Choroid plexus epithelial cell (primary cell): ENCODE data around the gene INSIG2.

Experiments used
- DNase-seq: peaks from one replicate; pipeline ENCODE4 v3.0.0-alpha.2; 2010; ENCODE audit warnings: low read depth
- H3K4me3 ChIP-seq: 2 replicates; pipeline ENCODE4 v1.5.1; 2011; ENCODE audit warnings: low read depth, mild to moderate bottlenecking, control low read depth, low read length, moderate library complexity
- CTCF ChIP-seq: conservative IDR thresholded peaks from 2 replicates; pipeline ENCODE4 v1.5.1; 2011; ENCODE audit warnings: low read depth, mild to moderate bottlenecking, control low read depth, inconsistent platforms, low read length, moderate library complexity

The INSIG2 gene

DNA sequence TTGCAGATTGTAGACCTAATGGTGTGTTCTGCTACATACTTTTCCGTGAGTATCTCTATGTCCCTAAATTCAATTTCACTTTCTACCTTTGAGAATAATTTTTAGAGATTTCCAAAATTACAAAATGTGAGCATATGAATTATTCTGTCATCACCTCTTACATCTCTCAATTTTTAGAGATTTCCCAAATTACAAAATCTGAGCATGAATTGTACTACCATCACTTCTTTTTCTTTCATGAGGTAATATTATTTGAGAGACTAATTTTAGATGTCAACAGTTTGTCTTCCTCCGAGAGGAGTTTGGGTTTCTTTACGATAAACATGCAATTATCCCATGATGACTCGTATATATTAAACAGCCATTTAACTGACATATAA is 32.1 kb downstream of the INSIG2 start:
- H3K4me3 ChIP-seq = no peak overlapping the region
- no peak for DNase-seq
- no peak for TF ChIP-seq CTCF

DNA sequence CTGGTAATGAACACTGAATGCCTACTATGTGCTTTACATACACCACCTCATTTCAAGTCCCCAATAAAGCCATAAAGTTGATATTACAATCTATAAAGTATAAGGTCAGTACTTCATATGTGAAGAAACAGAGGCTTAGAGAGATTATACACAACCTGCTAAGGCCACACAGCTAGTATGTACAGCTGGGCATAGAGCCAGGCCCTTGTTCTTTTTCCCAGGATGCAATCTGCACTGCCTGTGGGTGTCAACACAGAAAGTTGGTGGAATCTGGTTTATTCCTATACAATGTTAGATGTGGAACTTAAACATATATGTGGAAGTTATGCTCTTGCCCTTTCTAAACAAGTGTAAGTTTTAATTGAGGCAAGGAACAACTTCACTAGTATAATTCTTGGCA is 32.8 kb downstream of the INSIG2 start:
- no peak overlapping the region for H3K4me3 ChIP-seq
- DNase-seq = peak; percentile 49
- TF ChIP-seq CTCF = no peak

GRCh38 chr2:118121986-118122524 is 33.8 kb downstream of the INSIG2 start:
- TF ChIP-seq CTCF = no peak
- no peak for DNase-seq
- H3K4me3 ChIP-seq = no peak overlapping the region

DNA sequence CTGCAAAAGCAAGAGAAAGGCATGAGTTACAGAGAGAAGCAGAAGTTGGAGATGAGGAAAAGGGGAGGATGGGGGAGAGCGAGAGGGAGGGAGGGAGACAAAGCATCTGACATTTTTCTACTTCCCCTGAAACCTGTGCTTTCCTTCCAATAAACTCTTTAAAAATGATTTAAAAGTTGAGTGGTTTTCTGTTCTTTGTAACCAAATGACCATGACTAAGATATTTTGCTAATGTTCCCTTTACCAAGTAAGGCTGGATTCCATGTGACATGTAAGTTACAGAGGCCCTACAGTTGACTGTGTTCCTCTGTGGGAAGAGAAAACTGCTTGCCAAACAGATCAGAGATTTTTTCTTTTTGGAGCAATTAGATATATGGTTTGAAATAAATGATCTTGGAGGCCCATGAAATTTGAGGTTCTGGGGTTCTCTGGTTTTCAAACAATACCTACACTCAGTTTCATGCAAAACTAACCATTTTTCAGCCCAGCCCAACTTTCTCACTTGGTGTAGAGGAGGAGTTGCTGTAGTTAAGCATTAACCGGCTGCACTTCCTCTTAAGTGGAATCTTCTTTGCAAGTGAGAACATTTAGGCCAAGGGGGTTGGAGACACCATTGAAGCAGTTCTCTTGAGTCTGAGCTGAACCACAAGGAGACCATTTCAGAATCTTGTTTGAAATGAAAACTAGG is 34.5 kb downstream of the INSIG2 start:
- no peak overlapping the region for H3K4me3 ChIP-seq
- TF ChIP-seq CTCF = no peak
- no peak for DNase-seq

DNA sequence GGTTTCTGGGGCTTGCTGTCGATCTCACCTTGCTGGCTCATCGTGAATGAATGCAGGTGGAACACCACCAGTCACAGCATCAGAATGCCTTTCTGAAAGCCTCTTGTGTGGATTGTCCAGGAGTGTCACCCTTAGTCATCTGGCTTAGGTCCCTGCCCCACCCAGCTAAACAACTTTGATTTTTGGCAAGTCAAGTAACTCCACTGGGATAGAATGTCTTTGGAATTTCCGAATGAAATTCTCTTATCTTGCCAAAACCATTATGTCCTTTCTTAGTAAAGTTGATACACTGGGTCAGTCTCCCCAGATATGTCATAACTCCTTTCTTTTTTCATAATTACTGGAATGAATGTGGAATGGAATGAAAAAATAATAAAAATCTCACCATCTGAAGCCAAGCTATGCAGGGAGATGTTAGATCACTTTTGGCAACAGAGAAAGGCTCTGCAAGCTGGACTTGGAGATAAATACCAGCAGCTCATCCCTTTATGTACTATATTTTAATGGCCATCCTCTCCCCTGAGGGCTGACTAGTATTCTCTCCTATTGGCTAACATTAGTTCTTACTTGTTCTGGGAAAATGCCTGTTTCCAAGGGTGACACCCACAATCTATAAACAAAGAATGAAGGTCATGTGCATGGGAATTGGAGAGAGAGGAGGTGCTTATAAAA is 35.4 kb downstream of the INSIG2 start:
- TF ChIP-seq CTCF = no peak
- peak; percentile 76 for DNase-seq
- no peak overlapping the region for H3K4me3 ChIP-seq

DNA sequence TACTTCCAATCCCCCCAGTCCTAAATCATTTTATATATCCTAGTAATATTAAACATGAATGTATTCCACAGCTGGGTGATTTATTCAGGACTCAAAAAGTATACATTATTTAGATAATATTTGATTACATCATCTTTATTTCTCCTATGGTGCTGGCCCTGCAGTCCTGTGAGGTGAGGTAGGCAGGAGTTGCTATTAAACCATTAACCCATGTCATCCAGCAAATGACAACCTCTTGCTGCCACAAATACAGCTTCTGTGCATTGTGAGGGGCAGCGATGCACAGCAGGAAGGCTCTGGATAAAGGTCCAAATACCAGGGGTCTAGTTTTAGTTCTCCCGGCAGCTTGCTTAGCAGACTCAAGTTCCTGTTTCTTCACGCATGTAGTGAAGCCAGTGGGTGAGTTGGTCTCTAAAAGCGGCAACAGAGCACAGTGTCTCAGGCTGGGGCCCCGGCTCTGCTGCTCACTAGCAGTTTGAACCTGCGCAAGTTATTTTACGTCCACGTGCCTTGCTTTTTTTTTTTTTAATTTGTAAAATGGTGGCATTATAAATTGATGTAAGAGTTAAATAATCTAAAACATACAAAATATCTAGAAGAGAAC is 36.1 kb downstream of the INSIG2 start:
- no peak for DNase-seq
- no peak for TF ChIP-seq CTCF
- H3K4me3 ChIP-seq = no peak overlapping the region

DNA sequence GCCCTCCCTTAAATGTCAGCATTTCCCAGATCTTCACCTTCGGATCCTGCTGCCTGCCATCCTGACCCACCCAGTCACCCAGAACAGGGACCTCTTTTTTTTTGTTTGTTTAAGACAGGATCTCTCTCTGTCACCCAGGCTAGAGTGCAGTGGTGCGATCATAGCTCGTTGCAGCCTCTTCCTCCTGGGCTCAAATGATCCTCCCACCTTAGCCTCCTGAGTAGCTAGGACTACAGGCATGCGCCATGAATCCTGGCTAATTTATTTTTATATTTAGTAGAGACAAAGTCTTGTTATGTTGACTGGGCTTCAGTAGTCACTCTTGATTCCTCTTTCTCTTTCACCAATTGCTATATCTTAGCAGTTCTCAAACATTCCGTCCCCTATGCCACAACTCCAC is 39.0 kb downstream of the INSIG2 start:
- no peak for DNase-seq
- H3K4me3 ChIP-seq = no peak overlapping the region
- TF ChIP-seq CTCF = no peak
